Mesenchymal stem cell (in vitro differentiated cells and primary cell): ENCODE results near the gene OR1I1.

Source experiments
- DNase-seq: peaks from one replicate; pipeline ENCODE4 v3.0.0-alpha.2; 2013
- H2AFZ ChIP-seq: one replicate; pipeline ENCODE4 v1.6.1; 2013; ENCODE audit warnings: low read depth, mild to moderate bottlenecking, control low read depth, inconsistent platforms, low read length, moderate library complexity
- H2AK5ac ChIP-seq: 2 replicates; pipeline ENCODE4 v1.6.1; 2013; ENCODE audit warnings: low read length, moderate library complexity, mild to moderate bottlenecking, inconsistent platforms; ENCODE audit not compliant: severe bottlenecking
- H2BK120ac ChIP-seq: one replicate; pipeline ENCODE4 v1.6.1; 2013; ENCODE audit warnings: low read depth, mild to moderate bottlenecking, inconsistent platforms, low read length, moderate library complexity
- H2BK12ac ChIP-seq, 2 experiments: one replicate each; pipeline ENCODE4 v1.6.1; 2013; ENCODE audit warnings: inconsistent platforms in 2 of 2, low read length in 2 of 2, mild to moderate bottlenecking in 2 of 2, moderate library complexity in 2 of 2, control low read depth in 1 of 2
- H2BK15ac ChIP-seq: one replicate; pipeline ENCODE4 v1.6.1; 2013; ENCODE audit warnings: mild to moderate bottlenecking, low read depth, inconsistent platforms; ENCODE audit not compliant: poor library complexity, severe bottlenecking
- H2BK5ac ChIP-seq: 2 replicates; pipeline ENCODE4 v1.6.1; 2013; ENCODE audit warnings: low read depth, mild to moderate bottlenecking, low read length, control low read depth, inconsistent platforms; ENCODE audit not compliant: poor library complexity, severe bottlenecking
- H3K14ac ChIP-seq, 2 experiments: one replicate each; pipeline ENCODE4 v1.6.1; 2013; ENCODE audit warnings: inconsistent platforms in 2 of 2, low read length in 2 of 2, control low read depth in 1 of 2, mild to moderate bottlenecking in 1 of 2, moderate library complexity in 1 of 2
- H3K18ac ChIP-seq, 2 experiments: one replicate each; pipeline ENCODE4 v1.6.1; 2013; ENCODE audit warnings: inconsistent platforms in 2 of 2, low read length in 2 of 2, control low read depth in 1 of 2, low read depth in 1 of 2, mild to moderate bottlenecking in 1 of 2
- H3K23ac ChIP-seq, 2 experiments: one replicate each; pipeline ENCODE4 v1.6.1; 2013; ENCODE audit warnings: inconsistent platforms in 2 of 2, low read length in 2 of 2, mild to moderate bottlenecking in 2 of 2, moderate library complexity in 2 of 2, control low read depth in 1 of 2
- H3K27ac ChIP-seq: 2 replicates; pipeline ENCODE4 v1.5.1; 2013; ENCODE audit warnings: mild to moderate bottlenecking, moderate library complexity, low read length, control low read depth, inconsistent platforms; ENCODE audit not compliant: poor library complexity, severe bottlenecking
- H3K27me3 ChIP-seq, 2 experiments: 2 replicates each; pipeline versions ENCODE4 v1.6.1 to v1.7.0; 2013; ENCODE audit warnings: low read length in 2 of 2, mild to moderate bottlenecking in 2 of 2, moderate library complexity in 2 of 2, control low read depth in 1 of 2, inconsistent platforms in 1 of 2; ENCODE audit not compliant: control insufficient read depth in 1 of 2, insufficient read depth in 1 of 2
- H3K36me3 ChIP-seq, 2 experiments: 2 replicates each; pipeline versions ENCODE4 v1.6.1 to v1.7.0; 2013; ENCODE audit warnings: low read length in 2 of 2, control low read depth in 1 of 2, inconsistent platforms in 1 of 2, low read depth in 1 of 2, mild to moderate bottlenecking in 1 of 2; ENCODE audit not compliant: insufficient read depth in 2 of 2, control insufficient read depth in 1 of 2
- H3K4ac ChIP-seq, 2 experiments: one replicate each; pipeline ENCODE4 v1.6.1; 2013; ENCODE audit warnings: inconsistent platforms in 2 of 2, low read length in 2 of 2, mild to moderate bottlenecking in 2 of 2, moderate library complexity in 2 of 2, control low read depth in 1 of 2, low read depth in 1 of 2
- H3K4me1 ChIP-seq: 2 replicates; pipeline ENCODE4 v1.6.1; 2013; ENCODE audit warnings: low read depth, low read length, control low read depth; ENCODE audit not compliant: control insufficient read depth, insufficient read depth
- H3K4me2 ChIP-seq: 2 replicates; pipeline ENCODE4 v1.6.1; 2013; ENCODE audit warnings: low read length, mild to moderate bottlenecking, inconsistent platforms; ENCODE audit not compliant: poor library complexity, severe bottlenecking
- H3K4me3 ChIP-seq, 2 experiments: 2 replicates each; pipeline versions ENCODE4 v1.5.1 to v1.7.0; 2013; ENCODE audit warnings: low read length in 2 of 2, mild to moderate bottlenecking in 2 of 2, control low read depth in 1 of 2, low read depth in 1 of 2; ENCODE audit not compliant: insufficient read depth in 1 of 2
- H3K79me1 ChIP-seq: replicated peaks from 2 replicates; pipeline ENCODE4 v1.6.1; 2013; ENCODE audit warnings: mild to moderate bottlenecking, control low read depth, low read length, inconsistent platforms; ENCODE audit not compliant: poor library complexity, severe bottlenecking
- H3K9ac ChIP-seq: 2 replicates; pipeline ENCODE4 v1.7.0; 2013; ENCODE audit warnings: mild to moderate bottlenecking, low read length, moderate library complexity
- H3K9me3 ChIP-seq: 2 replicates; pipeline ENCODE4 v1.7.0; 2013; ENCODE audit warnings: mild to moderate bottlenecking, low read length; ENCODE audit not compliant: control insufficient read depth
- H4K8ac ChIP-seq: one replicate; pipeline ENCODE4 v1.6.1; 2013; ENCODE audit warnings: inconsistent platforms, mild to moderate bottlenecking, low read length, moderate library complexity
- H4K91ac ChIP-seq: one replicate; pipeline ENCODE4 v1.6.1; 2013; ENCODE audit warnings: mild to moderate bottlenecking, low read length, inconsistent platforms
- WGBS: methylation state at CpG from one replicate; pipeline ENCODE4 v1.1.7; 2013; ENCODE audit warnings: mixed read lengths; 5-methylcytosine and 5-hydroxymethylcytosine counted together

Gene OR1I1

GRCh38 chr19:15116856-15117255 lies 34.8 kb downstream of the OR1I1 start:
- H2BK5ac ChIP-seq = no peak overlapping the region
- H2BK15ac ChIP-seq = no peak overlapping the region
- no peak for DNase-seq
- peak overlapping the region in 1 of 2 experiments; percentile 18 for H3K18ac ChIP-seq
- no peak overlapping the region for H3K27ac ChIP-seq
- no peak overlapping the region for H3K9ac ChIP-seq
- H3K27me3 ChIP-seq = no peaks in the 10 kb centered on the region
- no peak overlapping the region for H3K14ac ChIP-seq
- peaks cover 4% of the 10 kb centered on the region for H3K9me3 ChIP-seq
- H3K4me3 ChIP-seq = no peak overlapping the region
- 92% methylated on average over 12 of the region's 12 CpGs for WGBS
- peaks cover 34% of the 10 kb centered on the region for H3K79me1 ChIP-seq
- no peak overlapping the region for H4K8ac ChIP-seq
- no peak overlapping the region for H3K23ac ChIP-seq
- H3K4me2 ChIP-seq = no peak overlapping the region
- no peak overlapping the region for H2BK12ac ChIP-seq
- no peak overlapping the region for H3K4ac ChIP-seq
- H4K91ac ChIP-seq = no peak overlapping the region
- peaks cover 4% of the 10 kb centered on the region for H3K4me1 ChIP-seq
- no peak overlapping the region for H2BK120ac ChIP-seq
- H2AFZ ChIP-seq = no peak overlapping the region
- H3K36me3 ChIP-seq = peaks cover 90 to 92% of the 10 kb centered on the region in 2 experiments
- H2AK5ac ChIP-seq = no peak overlapping the region

GRCh38 chr19:15118248-15118647 lies 36.2 kb downstream of the OR1I1 start:
- H2BK15ac ChIP-seq = no peak overlapping the region
- H3K27ac ChIP-seq = no peak overlapping the region
- H3K18ac ChIP-seq = no peak overlapping the region
- no peak overlapping the region for H4K8ac ChIP-seq
- no peak overlapping the region for H3K14ac ChIP-seq
- no peak overlapping the region for H4K91ac ChIP-seq
- H2AFZ ChIP-seq = no peak overlapping the region
- peaks cover 88 to 92% of the 10 kb centered on the region in 2 experiments for H3K36me3 ChIP-seq
- no peak overlapping the region for H2BK12ac ChIP-seq
- no peak overlapping the region for H3K4me2 ChIP-seq
- H3K9me3 ChIP-seq = peaks cover 4% of the 10 kb centered on the region
- 96% methylated on average over 2 of the region's 2 CpGs for WGBS
- no peak overlapping the region for H2AK5ac ChIP-seq
- H3K4me1 ChIP-seq = peaks cover 4% of the 10 kb centered on the region
- H3K4ac ChIP-seq = no peak overlapping the region
- no peak overlapping the region for H3K23ac ChIP-seq
- no peak overlapping the region for H3K4me3 ChIP-seq
- H2BK120ac ChIP-seq = no peak overlapping the region
- H3K79me1 ChIP-seq = peaks cover 40% of the 10 kb centered on the region
- H2BK5ac ChIP-seq = no peak overlapping the region
- DNase-seq = no peak
- no peaks in the 10 kb centered on the region for H3K27me3 ChIP-seq
- no peak overlapping the region for H3K9ac ChIP-seq

- Histone ChIP-seq H4K8ac (no peak overlapping the region), H3K4me2 (no peak overlapping the region)
- 97% methylated on average over 20 of the region's 20 CpGs for WGBS
Measured at GRCh38 chr19:15118789-15119494, 36.9 kb downstream of the OR1I1 start.

GRCh38 chr19:15120135-15121026 lies 38.4 kb downstream of the OR1I1 start:
- WGBS = 97% methylated on average over 14 of the region's 14 CpGs
- no peak overlapping the region for H2AK5ac ChIP-seq
- no peak overlapping the region for H4K91ac ChIP-seq
- H3K9ac ChIP-seq = no peak overlapping the region
- no peak overlapping the region for H3K4me2 ChIP-seq
- no peak overlapping the region for H2BK120ac ChIP-seq
- H4K8ac ChIP-seq = no peak overlapping the region
- no peak overlapping the region for H2BK5ac ChIP-seq
- H3K27me3 ChIP-seq = no peaks in the 10 kb centered on the region
- no peak for DNase-seq
- no peak overlapping the region for H3K14ac ChIP-seq
- H3K9me3 ChIP-seq = peaks cover 4% of the 10 kb centered on the region
- no peak overlapping the region for H2BK15ac ChIP-seq
- H3K27ac ChIP-seq = no peak overlapping the region
- H3K36me3 ChIP-seq = peaks cover 74 to 76% of the 10 kb centered on the region in 2 experiments
- H3K23ac ChIP-seq = no peak overlapping the region
- H3K4me1 ChIP-seq = peaks cover 16% of the 10 kb centered on the region
- no peak overlapping the region for H2BK12ac ChIP-seq
- H3K79me1 ChIP-seq = peaks cover 45% of the 10 kb centered on the region
- no peak overlapping the region for H3K4me3 ChIP-seq
- no peak overlapping the region for H3K4ac ChIP-seq
- H3K18ac ChIP-seq = no peak overlapping the region
- H2AFZ ChIP-seq = no peak overlapping the region

More at GRCh38 chr19:15118789-15119494, 36.9 kb downstream of the OR1I1 start:
- H3K23ac ChIP-seq = no peak overlapping the region
- no peak overlapping the region for H3K27ac ChIP-seq
- no peak overlapping the region for H2BK12ac ChIP-seq
- no peak overlapping the region for H3K4ac ChIP-seq
- peaks cover 45% of the 10 kb centered on the region for H3K79me1 ChIP-seq
- no peak overlapping the region for H3K18ac ChIP-seq
- H2AFZ ChIP-seq = no peak overlapping the region
- peaks cover 10% of the 10 kb centered on the region for H3K4me1 ChIP-seq
- no peak overlapping the region for H2BK120ac ChIP-seq
- peaks cover 4% of the 10 kb centered on the region for H3K9me3 ChIP-seq
- no peak overlapping the region for H2BK5ac ChIP-seq
- no peak overlapping the region for H3K9ac ChIP-seq
- no peak for DNase-seq
- no peaks in the 10 kb centered on the region for H3K27me3 ChIP-seq
- H4K91ac ChIP-seq = no peak overlapping the region
- H2BK15ac ChIP-seq = no peak overlapping the region
- no peak overlapping the region for H3K4me3 ChIP-seq
- H3K14ac ChIP-seq = no peak overlapping the region
- H3K36me3 ChIP-seq = peaks cover 85 to 87% of the 10 kb centered on the region in 2 experiments
- no peak overlapping the region for H2AK5ac ChIP-seq
